Smooth muscle cell (in vitro differentiated cells): Measurements from ENCODE around the gene DCUN1D2. TPM values are rescaled to one million over a fixed set of nuclear protein-coding genes. Genes with fewer than 3 reads are reported as not detected.

ENCODE experiments used
- DNase-seq: peaks from one replicate; lab custom pipeline; 2025; ENCODE audit not compliant: unreplicated experiment; lab: John Stamatoyannopoulos, UW
- H2AFZ ChIP-seq: fragments of 200-600 bp; sonication (generic); 2 replicates; pipeline ENCODE4 v1.6.0; 2016; ENCODE audit warnings: antibody characterized with exemption, low read depth, mild to moderate bottlenecking
- H3F3A ChIP-seq: fragments of 200-600 bp; sonication (generic); 2 replicates; pipeline ENCODE4 v1.6.0; 2017; ENCODE audit warnings: antibody characterized with exemption, low read depth
- H3K27ac ChIP-seq: fragments of 200-600 bp; sonication (generic); 2 replicates; pipeline ENCODE4 v1.5.1; 2016; ENCODE audit warnings: low read depth, mild to moderate bottlenecking
- H3K27me3 ChIP-seq: fragments of 200-600 bp; sonication (generic); 2 replicates; pipeline ENCODE4 v1.6.1; 2016; ENCODE audit warnings: low read depth, mild to moderate bottlenecking
- H3K36me3 ChIP-seq: fragments of 200-600 bp; sonication (generic); 2 replicates; pipeline ENCODE4 v1.5.1; 2016; ENCODE audit warnings: low read depth
- H3K4me1 ChIP-seq: fragments of 200-600 bp; sonication (generic); 2 replicates; pipeline ENCODE4 v1.5.1; 2016; ENCODE audit warnings: low read depth
- H3K4me2 ChIP-seq: fragments of 200-600 bp; sonication (generic); 2 replicates; pipeline ENCODE4 v1.6.0; 2016; ENCODE audit warnings: mild to moderate bottlenecking
- H3K4me3 ChIP-seq: fragments of 200-600 bp; sonication (generic); 2 replicates; pipeline ENCODE4 v1.5.1; 2016; ENCODE audit warnings: mild to moderate bottlenecking
- H3K79me2 ChIP-seq: fragments of 200-600 bp; sonication (generic); 2 replicates; pipeline ENCODE4 v1.6.0; 2016; ENCODE audit warnings: low read depth, mild to moderate bottlenecking
- H3K9ac ChIP-seq: fragments of 200-600 bp; sonication (generic); 2 replicates; pipeline ENCODE4 v1.6.0; 2016; ENCODE audit warnings: low read depth
- H3K9me3 ChIP-seq: fragments of 200-600 bp; sonication (generic); replicated peaks from 2 replicates; pipeline ENCODE4 v1.5.1; 2016; ENCODE audit warnings: low read depth
- H4K20me1 ChIP-seq: fragments of 200-600 bp; sonication (generic); 2 replicates; pipeline ENCODE4 v1.6.0; 2016; ENCODE audit warnings: low read depth
- WGBS: methylation state at CpG from one replicate; pipeline ENCODE4 v1.1.7; 2016; ENCODE audit warnings: low lambda C conversion rate; 5-methylcytosine and 5-hydroxymethylcytosine counted together
- polyA plus RNA-seq: library from polyadenylated mRNA; unstranded; fragments of >200 nt; fragmentation: Nextera tagmentation; extraction: Ambion mirVana; gene quantifications from 2 replicates; pipeline ENCODE4 v1.2.1, GENCODE V29; 2016
- total RNA-seq: library from RNA; depleted of rRNA; stranded (reverse); fragments of >200 nt; gene quantifications from 2 replicates; pipeline ENCODE4 v1.2.3, GENCODE V29; 2014
- TF ChIP-seq, protein P1 (sequence below): fragments of 200-600 bp; sonication (generic); IDR thresholded peaks from 2 replicates; pipeline ENCODE4 v1.5.1; 2017; ENCODE audit warnings: borderline replicate concordance, mild to moderate bottlenecking, antibody characterized with exemption; ENCODE audit not compliant: insufficient read depth, poor library complexity, severe bottlenecking

DCUN1D2 gene
- total and polyA plus RNA-seq, 2 experiments from 2014 or later, result 6.3 to 10.8 TPM

DNA sequence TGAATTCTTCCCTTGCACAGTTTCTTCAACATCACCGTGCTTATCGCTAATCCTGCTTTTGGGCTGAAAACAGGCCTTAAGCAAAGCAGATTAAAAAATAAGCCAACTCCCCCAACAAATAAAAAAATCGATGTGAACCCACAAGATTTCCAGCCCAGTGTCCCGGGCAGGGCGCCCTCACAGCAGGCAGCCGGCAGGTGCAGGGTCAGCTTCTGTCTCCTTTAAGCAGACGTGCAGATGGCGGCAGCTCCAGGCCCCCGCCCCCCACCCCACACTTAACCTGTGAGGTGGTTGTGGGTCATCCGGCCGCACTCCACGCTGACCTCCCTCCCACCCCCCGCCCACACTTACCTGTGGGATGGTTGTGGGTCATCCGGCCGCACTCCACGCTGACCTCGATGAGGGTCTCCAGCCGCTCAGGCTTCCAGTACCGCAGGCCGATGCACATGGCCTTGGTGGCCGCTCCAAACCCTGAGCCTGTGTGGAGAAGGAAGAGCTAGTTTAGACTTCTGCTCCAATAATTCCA, 57.1 kb downstream of the DCUN1D2 start:
- Histone ChIP-seq H3K27me3 (no peaks in the 10 kb centered on the region), H3K4me3 (no peak overlapping the region), H3K4me2 (no peak overlapping the region), H3K9ac (no peak overlapping the region), H2AFZ (no peak overlapping the region), H3K36me3 (no peaks in the 10 kb centered on the region), H4K20me1 (no peaks in the 10 kb centered on the region), H3K9me3 (no peaks in the 10 kb centered on the region), H3K4me1 (no peaks in the 10 kb centered on the region), H3K79me2 (no peaks in the 10 kb centered on the region), H3K27ac (no peak overlapping the region), H3F3A (no peaks in the 10 kb centered on the region)
- 97% methylated on average over 19 of the region's 21 CpGs for WGBS
- TF ChIP-seq, protein P1, sequence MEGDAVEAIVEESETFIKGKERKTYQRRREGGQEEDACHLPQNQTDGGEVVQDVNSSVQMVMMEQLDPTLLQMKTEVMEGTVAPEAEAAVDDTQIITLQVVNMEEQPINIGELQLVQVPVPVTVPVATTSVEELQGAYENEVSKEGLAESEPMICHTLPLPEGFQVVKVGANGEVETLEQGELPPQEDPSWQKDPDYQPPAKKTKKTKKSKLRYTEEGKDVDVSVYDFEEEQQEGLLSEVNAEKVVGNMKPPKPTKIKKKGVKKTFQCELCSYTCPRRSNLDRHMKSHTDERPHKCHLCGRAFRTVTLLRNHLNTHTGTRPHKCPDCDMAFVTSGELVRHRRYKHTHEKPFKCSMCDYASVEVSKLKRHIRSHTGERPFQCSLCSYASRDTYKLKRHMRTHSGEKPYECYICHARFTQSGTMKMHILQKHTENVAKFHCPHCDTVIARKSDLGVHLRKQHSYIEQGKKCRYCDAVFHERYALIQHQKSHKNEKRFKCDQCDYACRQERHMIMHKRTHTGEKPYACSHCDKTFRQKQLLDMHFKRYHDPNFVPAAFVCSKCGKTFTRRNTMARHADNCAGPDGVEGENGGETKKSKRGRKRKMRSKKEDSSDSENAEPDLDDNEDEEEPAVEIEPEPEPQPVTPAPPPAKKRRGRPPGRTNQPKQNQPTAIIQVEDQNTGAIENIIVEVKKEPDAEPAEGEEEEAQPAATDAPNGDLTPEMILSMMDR, result no peak
- DNase-seq, result no peak

DNA sequence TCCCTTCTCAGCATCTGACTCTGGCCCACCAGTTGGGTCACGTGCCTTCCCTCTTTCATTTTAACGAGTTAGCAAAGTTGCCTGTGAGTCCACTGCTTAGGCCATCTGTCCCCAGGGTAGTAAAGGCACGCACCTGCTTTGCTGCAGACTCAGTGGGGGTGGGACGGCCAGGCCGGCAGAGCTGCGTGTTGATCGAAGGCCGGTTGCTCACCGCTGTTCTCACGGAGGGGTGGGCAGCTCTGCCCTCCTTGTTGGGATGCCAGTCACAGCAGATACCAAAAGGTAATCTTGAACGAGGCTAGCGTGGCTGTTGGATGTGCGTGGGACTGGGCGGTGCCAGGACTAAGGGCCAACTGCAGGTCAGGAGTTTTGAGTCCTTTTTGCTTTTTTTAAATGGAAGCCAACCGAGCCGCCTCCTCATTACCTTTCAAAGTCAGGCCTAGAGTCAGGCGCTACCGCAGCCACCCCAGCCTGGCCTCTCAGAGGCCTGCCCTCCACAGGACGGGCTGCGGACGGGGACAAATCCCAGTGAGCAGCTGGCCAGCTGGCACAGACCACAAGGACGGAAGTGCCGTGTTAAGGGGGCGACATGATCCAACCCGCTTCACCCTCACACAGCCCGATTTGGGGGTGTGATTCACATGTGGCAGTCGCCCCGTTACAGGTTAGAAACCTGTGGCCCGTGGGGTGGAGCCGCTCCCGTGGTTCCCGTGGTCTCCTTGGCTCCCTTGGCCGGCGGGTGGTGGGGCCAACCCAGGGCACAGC, 57.8 kb downstream of the DCUN1D2 start:
- Histone ChIP-seq H3K36me3 (no peaks in the 10 kb centered on the region), H4K20me1 (no peaks in the 10 kb centered on the region), H3K4me3 (no peak overlapping the region), H3F3A (no peaks in the 10 kb centered on the region), H3K9ac (no peak overlapping the region), H3K4me2 (no peak overlapping the region), H3K27ac (no peak overlapping the region), H3K4me1 (no peaks in the 10 kb centered on the region), H3K9me3 (no peaks in the 10 kb centered on the region), H2AFZ (no peak overlapping the region), H3K79me2 (no peaks in the 10 kb centered on the region), H3K27me3 (no peaks in the 10 kb centered on the region)
- no peak for DNase-seq
- TF ChIP-seq, protein P1, result no peak
- 91% methylated on average over 34 of the region's 34 CpGs for WGBS

DNA sequence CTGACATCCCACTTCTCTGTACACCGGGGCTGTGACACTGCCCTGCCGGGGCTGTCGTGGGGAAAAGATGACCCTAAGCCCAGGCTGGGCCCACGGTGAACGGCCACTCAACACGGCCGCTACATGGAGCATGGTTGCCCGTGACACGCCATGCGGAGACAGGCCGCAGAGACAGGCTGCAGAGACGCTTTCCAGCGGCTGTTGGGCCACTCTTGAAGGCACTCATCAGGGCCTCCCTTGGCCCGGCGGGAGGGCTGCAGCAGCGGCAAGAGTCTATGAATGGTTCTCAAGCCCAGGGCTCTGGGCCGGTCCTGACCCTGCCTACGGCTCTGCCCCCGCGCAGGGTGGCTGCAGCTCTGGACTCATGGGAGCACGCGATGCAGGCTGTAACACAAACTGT, 59.3 kb downstream of the DCUN1D2 start:
- Histone ChIP-seq H2AFZ (no peak overlapping the region), H3K27ac (no peak overlapping the region), H3K4me3 (no peak overlapping the region), H4K20me1 (no peaks in the 10 kb centered on the region), H3K27me3 (no peaks in the 10 kb centered on the region), H3K9ac (no peak overlapping the region), H3K9me3 (no peaks in the 10 kb centered on the region), H3K4me1 (no peaks in the 10 kb centered on the region), H3K36me3 (no peaks in the 10 kb centered on the region), H3F3A (no peaks in the 10 kb centered on the region), H3K4me2 (no peak overlapping the region), H3K79me2 (no peaks in the 10 kb centered on the region)
- TF ChIP-seq, protein P1, result no peak
- WGBS, result 92% methylated on average over 22 of the region's 22 CpGs
- no peak for DNase-seq
